NCI-H748 (cell line): ENCODE data around the gene IL19.

Experiments
- DNase-seq: peaks from one replicate; lab custom pipeline; 2025; ENCODE audit not compliant: unreplicated experiment; lab: John Stamatoyannopoulos, UW

The IL19 gene

GRCh38 chr1:206770531-206771337 lies at the start of gene IL19:
Gene IL19, plus strand, starts transcription at chr1:206770773. Its CDS starts 65,890 bp downstream, at chr1:206836663.
- no peak for DNase-seq

- DNase-seq = no peak
Observed at GRCh38 chr1:206721454-206721853, 49.1 kb upstream of the IL19 start.

- no peak for DNase-seq
Observed at GRCh38 chr1:206722751-206723461, 47.7 kb upstream of the IL19 start.

- no peak for DNase-seq
Observed at GRCh38 chr1:206723462-206723804, 47.1 kb upstream of the IL19 start.

- DNase-seq = no peak
Observed at GRCh38 chr1:206723805-206724472, 46.6 kb upstream of the IL19 start.

GRCh38 chr1:206725109-206725963 lies 45.2 kb upstream of the IL19 start:
- peak; percentile 34 for DNase-seq

- DNase-seq = no peak
Observed at GRCh38 chr1:206727981-206728696, 42.4 kb upstream of the IL19 start.

GRCh38 chr1:206728697-206728987 lies 41.9 kb upstream of the IL19 start:
- DNase-seq = no peak

- DNase-seq = no peak
Observed at GRCh38 chr1:206729050-206729449, 41.5 kb upstream of the IL19 start.

GRCh38 chr1:206729507-206729906 lies 41.1 kb upstream of the IL19 start:
- no peak for DNase-seq

GRCh38 chr1:206732508-206732907 lies 38.1 kb upstream of the IL19 start:
- DNase-seq = no peak

- DNase-seq = no peak
Observed at GRCh38 chr1:206732992-206733391, 37.6 kb upstream of the IL19 start.

- DNase-seq = peak; percentile 1
Observed at GRCh38 chr1:206734499-206735142, 36.0 kb upstream of the IL19 start.

GRCh38 chr1:206735553-206736031 lies 35.0 kb upstream of the IL19 start:
- no peak for DNase-seq

- DNase-seq = no peak
Observed at GRCh38 chr1:206736878-206737728, 33.5 kb upstream of the IL19 start.

- no peak for DNase-seq
Observed at GRCh38 chr1:206737729-206738201, 32.8 kb upstream of the IL19 start.

- peak; percentile 6 for DNase-seq
Observed at GRCh38 chr1:206738370-206739366, 31.9 kb upstream of the IL19 start.
